SK-N-SH treated with all-trans-retinoic acid at 6 μM for 48 hours (cell line): ENCODE data around the gene RNF224.

ENCODE experiments used
- ATAC-seq: fragments of 200-7000 bp; cut with Tn5 transposase; 3 replicates; pipeline ENCODE4 v1.9.1; 2020; ENCODE audit warnings: mild to moderate bottlenecking, moderate library complexity
- BACH2 ChIP-seq: fragments of 250-450 bp; sonication (Bioruptor Pico); IDR thresholded peaks from 2 replicates; pipeline ENCODE4 v1.9.0; 2021; ENCODE audit warnings: mild to moderate bottlenecking, borderline replicate concordance
- CREB5 ChIP-seq: fragments of 250-450 bp; sonication (Bioruptor Pico); IDR thresholded peaks from 2 replicates; pipeline ENCODE4 v1.5.1; 2020; ENCODE audit warnings: low read depth, mild to moderate bottlenecking, moderate library complexity
- CSDC2 ChIP-seq: fragments of 250-450 bp; sonication (Bioruptor Pico); IDR thresholded peaks from 2 replicates; pipeline ENCODE4 v1.5.0; 2020; ENCODE audit warnings: mild to moderate bottlenecking, moderate library complexity
- CSRNP3 ChIP-seq: fragments of 250-450 bp; sonication (Bioruptor Pico); IDR thresholded peaks from 2 replicates; pipeline ENCODE4 v1.5.1; 2021; ENCODE audit warnings: mild to moderate bottlenecking, moderate library complexity
- ESRRG ChIP-seq: fragments of 250-450 bp; sonication (Bioruptor Pico); IDR thresholded peaks from 2 replicates; pipeline ENCODE4 v1.6.1; 2021; ENCODE audit warnings: mild to moderate bottlenecking
- GLIS3 ChIP-seq: fragments of 250-450 bp; sonication (Bioruptor Pico); IDR thresholded peaks from 2 replicates; pipeline ENCODE4 v1.5.0; 2020; ENCODE audit warnings: mild to moderate bottlenecking, moderate library complexity
- ISL1 ChIP-seq: fragments of 250-450 bp; sonication (Bioruptor Pico); IDR thresholded peaks from 2 replicates; pipeline ENCODE4 v2.1.2; 2022; ENCODE audit warnings: mild to moderate bottlenecking, moderate library complexity
- OSR1 ChIP-seq: fragments of 250-450 bp; sonication (Bioruptor Pico); IDR thresholded peaks from 2 replicates; pipeline ENCODE4 v1.8.0; 2022; ENCODE audit warnings: moderate library complexity, mild to moderate bottlenecking, inconsistent platforms
- PPARA ChIP-seq: fragments of 250-450 bp; sonication (Bioruptor Pico); IDR thresholded peaks from 2 replicates; pipeline ENCODE4 v1.5.0; 2020; ENCODE audit warnings: mild to moderate bottlenecking, borderline replicate concordance
- RARB ChIP-seq: fragments of 250-450 bp; sonication (Bioruptor Pico); IDR thresholded peaks from 2 replicates; pipeline ENCODE4 v1.8.0; 2021; ENCODE audit warnings: mild to moderate bottlenecking, moderate library complexity
- SNAI2 ChIP-seq: fragments of 250-450 bp; sonication (Bioruptor Pico); IDR thresholded peaks from 2 replicates; pipeline ENCODE4 v1.5.0; 2020; ENCODE audit warnings: mild to moderate bottlenecking, moderate library complexity
- TCF4 ChIP-seq: fragments of 250-450 bp; sonication (Bioruptor Pico); IDR thresholded peaks from 2 replicates; pipeline ENCODE4 v1.8.0; 2021; ENCODE audit warnings: mild to moderate bottlenecking, moderate library complexity, borderline replicate concordance
- TOX ChIP-seq: fragments of 250-450 bp; sonication (Bioruptor Pico); IDR thresholded peaks from 2 replicates; pipeline ENCODE4 v1.8.0; 2021; ENCODE audit warnings: mild to moderate bottlenecking, moderate library complexity, borderline replicate concordance
- ZC3H10 ChIP-seq: fragments of 250-450 bp; sonication (Bioruptor Pico); IDR thresholded peaks from 2 replicates; pipeline ENCODE4 v1.5.1; 2021; ENCODE audit warnings: mild to moderate bottlenecking, moderate library complexity
- ZFP3 ChIP-seq: fragments of 250-450 bp; sonication (Bioruptor Pico); IDR thresholded peaks from 2 replicates; pipeline ENCODE4 v1.5.0; 2020; ENCODE audit warnings: mild to moderate bottlenecking, moderate library complexity
- ZFP30 ChIP-seq: fragments of 450-650 bp; formaldehyde crosslinking; IDR thresholded peaks from 2 replicates; pipeline ENCODE4 v1.5.0; 2022; ENCODE audit warnings: mild to moderate bottlenecking, moderate library complexity
- ZNF565 ChIP-seq: fragments of 450-650 bp; formaldehyde crosslinking; conservative IDR thresholded peaks from 2 replicates; pipeline ENCODE4 v1.5.0; 2020; ENCODE audit warnings: low read depth, mild to moderate bottlenecking, moderate library complexity
- ZNF70 ChIP-seq: fragments of 450-650 bp; formaldehyde crosslinking; IDR thresholded peaks from 2 replicates; pipeline ENCODE4 v1.5.0; 2020; ENCODE audit warnings: mild to moderate bottlenecking, moderate library complexity
- ZNF8 ChIP-seq: fragments of 450-650 bp; formaldehyde crosslinking; IDR thresholded peaks from 2 replicates; pipeline ENCODE4 v1.5.0; 2020; ENCODE audit warnings: mild to moderate bottlenecking, moderate library complexity
- TF ChIP-seq, protein P1 (sequence below): fragments of 250-450 bp; sonication (Bioruptor Pico); IDR thresholded peaks from 2 replicates; pipeline ENCODE4 v1.5.0; 2020; ENCODE audit warnings: mild to moderate bottlenecking, moderate library complexity
- TF ChIP-seq, protein P2 (sequence below): fragments of 250-450 bp; sonication (Bioruptor Pico); IDR thresholded peaks from 2 replicates; pipeline ENCODE4 v1.8.0; 2021; ENCODE audit warnings: low read depth, mild to moderate bottlenecking, moderate library complexity, borderline replicate concordance

The RNF224 gene

GRCh38 chr9:137218754-137219271, 8.5 kb upstream of the RNF224 start:
- TF ChIP-seq, protein P1, sequence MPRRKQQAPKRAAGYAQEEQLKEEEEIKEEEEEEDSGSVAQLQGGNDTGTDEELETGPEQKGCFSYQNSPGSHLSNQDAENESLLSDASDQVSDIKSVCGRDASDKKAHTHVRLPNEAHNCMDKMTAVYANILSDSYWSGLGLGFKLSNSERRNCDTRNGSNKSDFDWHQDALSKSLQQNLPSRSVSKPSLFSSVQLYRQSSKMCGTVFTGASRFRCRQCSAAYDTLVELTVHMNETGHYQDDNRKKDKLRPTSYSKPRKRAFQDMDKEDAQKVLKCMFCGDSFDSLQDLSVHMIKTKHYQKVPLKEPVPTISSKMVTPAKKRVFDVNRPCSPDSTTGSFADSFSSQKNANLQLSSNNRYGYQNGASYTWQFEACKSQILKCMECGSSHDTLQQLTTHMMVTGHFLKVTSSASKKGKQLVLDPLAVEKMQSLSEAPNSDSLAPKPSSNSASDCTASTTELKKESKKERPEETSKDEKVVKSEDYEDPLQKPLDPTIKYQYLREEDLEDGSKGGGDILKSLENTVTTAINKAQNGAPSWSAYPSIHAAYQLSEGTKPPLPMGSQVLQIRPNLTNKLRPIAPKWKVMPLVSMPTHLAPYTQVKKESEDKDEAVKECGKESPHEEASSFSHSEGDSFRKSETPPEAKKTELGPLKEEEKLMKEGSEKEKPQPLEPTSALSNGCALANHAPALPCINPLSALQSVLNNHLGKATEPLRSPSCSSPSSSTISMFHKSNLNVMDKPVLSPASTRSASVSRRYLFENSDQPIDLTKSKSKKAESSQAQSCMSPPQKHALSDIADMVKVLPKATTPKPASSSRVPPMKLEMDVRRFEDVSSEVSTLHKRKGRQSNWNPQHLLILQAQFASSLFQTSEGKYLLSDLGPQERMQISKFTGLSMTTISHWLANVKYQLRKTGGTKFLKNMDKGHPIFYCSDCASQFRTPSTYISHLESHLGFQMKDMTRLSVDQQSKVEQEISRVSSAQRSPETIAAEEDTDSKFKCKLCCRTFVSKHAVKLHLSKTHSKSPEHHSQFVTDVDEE (CRISPR knock-in tag) = no peak
- TF ChIP-seq OSR1 (no peak), TCF4 (no peak)
- ATAC-seq = no peak

DNA sequence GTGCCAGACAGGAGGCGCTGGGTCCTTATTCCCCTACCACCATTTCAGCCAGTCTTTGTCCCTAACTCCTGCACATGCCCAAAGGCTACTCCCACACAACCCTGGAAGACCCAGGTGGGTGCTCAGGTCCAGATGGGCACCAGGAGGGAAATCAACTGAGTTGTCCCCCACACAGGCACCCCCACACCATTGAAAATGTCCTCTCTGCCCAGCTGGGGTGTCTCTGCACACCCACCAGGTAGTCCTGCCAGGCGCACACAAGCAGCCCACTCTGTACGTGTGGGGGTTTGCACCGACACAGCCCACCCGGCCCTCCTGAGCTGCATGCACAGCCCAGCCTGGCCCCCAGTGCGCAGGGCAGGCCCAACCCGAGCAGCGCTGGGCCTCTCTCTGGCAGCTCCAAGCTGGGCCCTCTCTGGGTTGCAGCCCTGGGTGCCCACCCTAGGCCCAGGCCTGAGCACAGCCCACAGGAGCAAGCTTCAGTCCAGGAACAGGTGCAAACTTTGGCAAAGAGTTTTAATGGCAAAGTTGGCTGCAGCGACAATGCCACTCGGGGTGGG, 7.5 kb upstream of the RNF224 start:
- ATAC-seq = no peak
- TF ChIP-seq ZFP3 (CRISPR knock-in tag) (no peak), SNAI2 (CRISPR knock-in tag) (no peak), CSRNP3 (no peak), ZNF70 (CRISPR knock-in tag) (no peak), TOX (CRISPR knock-in tag) (no peak), CSDC2 (CRISPR knock-in tag) (no peak), GLIS3 (no peak), ZFP30 (CRISPR knock-in tag) (no peak), ESRRG (CRISPR knock-in tag) (no peak), PPARA (CRISPR knock-in tag) (no peak), RARB (CRISPR knock-in tag) (no peak), ISL1 (CRISPR knock-in tag) (no peak), ZNF565 (no peak), ZNF8 (CRISPR knock-in tag) (no peak), ZC3H10 (CRISPR knock-in tag) (no peak), CREB5 (CRISPR knock-in tag) (no peak), BACH2 (no peak)
- TF ChIP-seq, protein P2, sequence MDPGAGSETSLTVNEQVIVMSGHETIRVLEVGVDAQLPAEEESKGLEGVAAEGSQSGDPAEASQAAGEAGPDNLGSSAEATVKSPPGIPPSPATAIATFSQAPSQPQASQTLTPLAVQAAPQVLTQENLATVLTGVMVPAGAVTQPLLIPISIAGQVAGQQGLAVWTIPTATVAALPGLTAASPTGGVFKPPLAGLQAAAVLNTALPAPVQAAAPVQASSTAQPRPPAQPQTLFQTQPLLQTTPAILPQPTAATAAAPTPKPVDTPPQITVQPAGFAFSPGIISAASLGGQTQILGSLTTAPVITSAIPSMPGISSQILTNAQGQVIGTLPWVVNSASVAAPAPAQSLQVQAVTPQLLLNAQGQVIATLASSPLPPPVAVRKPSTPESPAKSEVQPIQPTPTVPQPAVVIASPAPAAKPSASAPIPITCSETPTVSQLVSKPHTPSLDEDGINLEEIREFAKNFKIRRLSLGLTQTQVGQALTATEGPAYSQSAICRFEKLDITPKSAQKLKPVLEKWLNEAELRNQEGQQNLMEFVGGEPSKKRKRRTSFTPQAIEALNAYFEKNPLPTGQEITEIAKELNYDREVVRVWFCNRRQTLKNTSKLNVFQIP (CRISPR knock-in tag) = no peak

DNA sequence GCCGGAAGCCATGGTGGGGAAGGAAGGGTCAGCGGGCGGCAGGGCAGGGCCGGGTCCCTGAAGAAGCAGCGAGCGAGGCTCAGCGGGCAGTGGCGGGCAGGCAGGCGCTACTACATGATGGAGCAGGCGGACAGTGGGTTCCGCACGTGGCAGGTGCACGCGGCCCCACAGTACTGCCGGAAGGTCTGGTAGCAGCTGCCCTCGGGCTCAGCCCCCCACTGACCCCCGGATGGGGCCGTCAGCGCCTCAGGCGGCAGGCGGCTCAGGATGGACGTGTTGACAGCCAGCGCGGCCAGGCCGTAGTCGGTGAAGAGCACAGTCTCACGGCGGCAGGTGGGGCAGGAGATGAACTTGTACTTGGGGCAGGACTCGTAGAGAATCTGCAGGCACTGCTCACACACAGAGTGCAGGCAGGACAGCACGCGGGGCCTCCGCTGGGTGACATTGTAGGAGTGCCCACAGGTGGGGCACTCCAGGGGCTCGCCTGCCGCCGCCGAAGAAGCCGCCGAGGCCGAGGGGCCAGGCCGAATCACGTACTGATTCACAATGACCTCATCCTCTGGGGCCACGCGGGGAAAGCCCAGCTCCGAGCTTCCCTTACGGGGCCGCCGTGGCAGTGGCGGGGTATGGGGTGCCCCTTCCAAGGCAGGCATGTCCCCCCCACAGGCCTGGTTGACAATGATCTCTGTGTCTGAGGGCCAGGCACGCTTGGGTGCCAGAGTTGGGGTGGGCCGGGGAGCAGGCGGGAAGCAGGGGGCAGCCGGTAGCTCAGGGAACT, 6.8 kb upstream of the RNF224 start:
- no peak for TF ChIP-seq CREB5 (CRISPR knock-in tag)
- TF ChIP-seq CSRNP3 = no peak
- TF ChIP-seq ZFP3 (CRISPR knock-in tag) = no peak
- no peak for TF ChIP-seq ESRRG (CRISPR knock-in tag)
- TF ChIP-seq ZC3H10 (CRISPR knock-in tag) = no peak
- TF ChIP-seq GLIS3 = no peak
- no peak for TF ChIP-seq PPARA (CRISPR knock-in tag)
- no peak for TF ChIP-seq CSDC2 (CRISPR knock-in tag)
- no peak for TF ChIP-seq OSR1
- TF ChIP-seq RARB (CRISPR knock-in tag) = no peak
- no peak for TF ChIP-seq ZNF70 (CRISPR knock-in tag)

More for the DNA sequence above, 6.8 kb upstream of the RNF224 start:
- no peak for ATAC-seq
